Uterus (tissue), 4 donors: ENCODE measurements around the gene IER3. TPM values are rescaled to one million over a fixed set of nuclear protein-coding genes. Genes with fewer than 3 reads are reported as not detected.

Source experiments
- DNase-seq, 2 donors: peaks; one replicate each; pipeline ENCODE4 v3.0.0-alpha.2; 2019 to 2020
- H3K27ac ChIP-seq, 2 donors: fragments of 200-600 bp; sonication (generic); 1 replicate in 1 of 2; 2 replicates in 1 of 2; pipeline ENCODE4 v1.5.1; 2016 to 2018
- H3K27me3 ChIP-seq, 2 donors: fragments of 200-600 bp; sonication (generic); one replicate each; pipeline ENCODE4 v1.5.1; 2018 to 2019; ENCODE audit warnings: control low read depth in 1 of 2
- H3K36me3 ChIP-seq, 2 donors: fragments of 200-600 bp; sonication (generic); one replicate each; pipeline ENCODE4 v1.5.1; 2019; ENCODE audit warnings: control low read depth in 1 of 2
- H3K4me1 ChIP-seq, 2 donors: fragments of 200-600 bp; sonication (generic); one replicate each; pipeline ENCODE4 v1.5.1; 2018 to 2019; ENCODE audit warnings: control low read depth in 1 of 2
- H3K4me3 ChIP-seq, 2 donors: fragments of 200-600 bp; sonication (generic); 1 replicate in 1 of 2; 2 replicates in 1 of 2; pipeline ENCODE4 v1.5.1; 2018 to 2019; ENCODE audit warnings: mild to moderate bottlenecking in 1 of 2
- H3K9me3 ChIP-seq, 2 donors: fragments of 200-600 bp; sonication (generic); one replicate each; pipeline ENCODE4 v1.5.1; 2019; ENCODE audit warnings: control low read depth in 1 of 2
- POLR2A ChIP-seq, 2 donors: fragments of 450-650 bp; IDR thresholded peaks; one replicate each; pipeline ENCODE4 v1.6.1; 2016; ENCODE audit warnings: antibody characterized with exemption in 2 of 2, mild to moderate bottlenecking in 1 of 2, moderate library complexity in 1 of 2
- intact Hi-C: fragments of 100-400 bp; cut with DNase I; formaldehyde crosslinking; loops from one replicate; pipeline ENCODE4 v1.15.1; 2023; ENCODE audit warnings: low total_unique reads
- total RNA-seq, 4 donors: library from RNA; depleted of rRNA in 3 of 4; stranded (reverse); fragments of >200 nt in 3 of 4; gene quantifications; one replicate each; pipeline versions ENCODE4 v1.1.0 to v1.2.4, GENCODE V29; 2014 to 2023
- TF ChIP-seq, protein P1 (sequence below), 4 experiments: fragments of 200-600 bp in 2 of 4; fragments of 450-650 bp in 2 of 4; sonication (generic) in 2 of 4; IDR thresholded peaks; one replicate each; pipeline ENCODE4 v1.5.1; 2016 to 2019; ENCODE audit warnings: antibody characterized with exemption in 4 of 4, mild to moderate bottlenecking in 2 of 4, moderate library complexity in 1 of 4
- donor health status: DM: yes; HTN: yes; CAD: no.

Gene IER3
- total RNA-seq, 4 donors from 2014 or later: 0.88 to 23.8 (median 10.4) TPM

DNA sequence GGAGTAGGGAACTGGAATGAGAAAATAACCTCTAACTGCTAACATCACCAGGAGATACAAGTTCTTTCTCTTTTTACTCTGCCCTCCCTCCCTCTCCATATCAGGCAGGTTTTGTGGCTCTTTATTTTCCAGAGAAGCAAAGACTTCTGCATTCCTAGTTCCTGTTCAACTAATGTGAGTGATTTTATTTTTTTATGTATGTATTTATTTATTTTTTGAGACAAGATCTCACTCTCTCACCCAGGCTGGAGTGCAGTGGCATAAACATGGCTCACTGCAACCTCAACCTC lies 6.0 kb upstream of the IER3 start:
- TF ChIP-seq, protein P1, sequence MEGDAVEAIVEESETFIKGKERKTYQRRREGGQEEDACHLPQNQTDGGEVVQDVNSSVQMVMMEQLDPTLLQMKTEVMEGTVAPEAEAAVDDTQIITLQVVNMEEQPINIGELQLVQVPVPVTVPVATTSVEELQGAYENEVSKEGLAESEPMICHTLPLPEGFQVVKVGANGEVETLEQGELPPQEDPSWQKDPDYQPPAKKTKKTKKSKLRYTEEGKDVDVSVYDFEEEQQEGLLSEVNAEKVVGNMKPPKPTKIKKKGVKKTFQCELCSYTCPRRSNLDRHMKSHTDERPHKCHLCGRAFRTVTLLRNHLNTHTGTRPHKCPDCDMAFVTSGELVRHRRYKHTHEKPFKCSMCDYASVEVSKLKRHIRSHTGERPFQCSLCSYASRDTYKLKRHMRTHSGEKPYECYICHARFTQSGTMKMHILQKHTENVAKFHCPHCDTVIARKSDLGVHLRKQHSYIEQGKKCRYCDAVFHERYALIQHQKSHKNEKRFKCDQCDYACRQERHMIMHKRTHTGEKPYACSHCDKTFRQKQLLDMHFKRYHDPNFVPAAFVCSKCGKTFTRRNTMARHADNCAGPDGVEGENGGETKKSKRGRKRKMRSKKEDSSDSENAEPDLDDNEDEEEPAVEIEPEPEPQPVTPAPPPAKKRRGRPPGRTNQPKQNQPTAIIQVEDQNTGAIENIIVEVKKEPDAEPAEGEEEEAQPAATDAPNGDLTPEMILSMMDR (IDR thresholded peaks at IDR 0.05): no peak
- no peak for TF ChIP-seq POLR2A (IDR thresholded peaks at IDR 0.05)
- Histone ChIP-seq H3K4me1 (peaks cover 0 to 6% of the 10 kb centered on the region in 2 donors), H3K4me3 (no peak overlapping the region), H3K27me3 (no peaks in the 10 kb centered on the region), H3K27ac (peak overlapping the region; percentile 79 to 80), H3K36me3 (no peaks in the 10 kb centered on the region), H3K9me3 (no peaks in the 10 kb centered on the region)
- no peak for DNase-seq
- intact Hi-C loops: no loop called here

GRCh38 chr6:30749554-30750378 lies 5.4 kb upstream of the IER3 start:
- intact Hi-C loops: no loop called here
- no peaks in the 10 kb centered on the region for H3K27me3 ChIP-seq
- DNase-seq: no peak
- no peak overlapping the region for H3K4me3 ChIP-seq
- H3K27ac ChIP-seq: peak overlapping the region; percentile 60 to 80
- peaks cover 0 to 6% of the 10 kb centered on the region in 2 donors for H3K4me1 ChIP-seq
- no peaks in the 10 kb centered on the region for H3K9me3 ChIP-seq
- H3K36me3 ChIP-seq: no peaks in the 10 kb centered on the region
- TF ChIP-seq POLR2A (IDR thresholded peaks at IDR 0.05): no peak
- TF ChIP-seq, protein P1 (IDR thresholded peaks at IDR 0.05): no peak

DNA sequence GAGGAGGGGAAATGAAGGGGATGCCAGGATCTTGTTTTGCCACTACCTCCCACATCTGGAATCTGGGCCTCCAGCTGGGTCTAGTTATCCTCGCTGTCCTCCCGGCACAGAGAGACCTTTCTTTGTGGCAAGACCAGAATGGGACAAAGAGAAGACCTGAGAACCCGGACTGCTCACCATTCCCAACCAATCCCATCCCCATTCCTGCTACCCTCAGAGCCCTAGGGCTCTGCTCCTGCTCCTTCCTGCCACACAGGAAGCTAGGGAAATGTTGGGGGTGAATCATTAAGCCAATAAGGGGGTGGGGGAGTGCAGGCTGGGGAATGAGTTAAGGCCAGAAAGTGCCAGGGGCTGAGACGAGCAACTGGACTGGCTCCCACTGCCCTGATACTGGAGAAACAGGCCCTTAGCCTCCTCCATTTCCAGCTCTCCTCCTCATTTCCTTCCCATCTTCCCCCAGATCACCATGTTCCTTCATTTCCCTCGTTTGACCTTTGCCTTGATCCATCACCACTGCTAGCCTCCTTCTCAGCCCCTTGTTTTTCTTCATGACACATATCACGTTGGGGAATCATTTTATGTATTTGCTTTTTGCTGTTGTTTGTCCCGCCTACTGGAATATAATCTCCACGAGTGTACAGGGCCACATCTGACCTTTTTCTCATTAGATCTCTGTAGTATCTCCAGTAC lies 4.6 kb upstream of the IER3 start:
- peak overlapping the region; percentile 60 to 80 for H3K27ac ChIP-seq

GRCh38 chr6:30747902-30748769 lies 3.8 kb upstream of the IER3 start:
- Histone ChIP-seq H3K36me3 (no peaks in the 10 kb centered on the region), H3K4me1 (peaks cover 0 to 6% of the 10 kb centered on the region in 2 donors), H3K9me3 (no peaks in the 10 kb centered on the region), H3K27ac (peak overlapping the region; percentile 60 to 80), H3K4me3 (no peak overlapping the region), H3K27me3 (no peaks in the 10 kb centered on the region)
- intact Hi-C loops: no loop called here
- DNase-seq: no peak
- TF ChIP-seq POLR2A (IDR thresholded peaks at IDR 0.05): no peak
- TF ChIP-seq, protein P1 (IDR thresholded peaks at IDR 0.05): no peak

More for the DNA sequence above, 4.6 kb upstream of the IER3 start:
- DNase-seq: no peak
- no peaks in the 10 kb centered on the region for H3K9me3 ChIP-seq
- intact Hi-C loops: no loop called here
- no peak overlapping the region for H3K4me3 ChIP-seq
- H3K4me1 ChIP-seq: peaks cover 0 to 6% of the 10 kb centered on the region in 2 donors
- TF ChIP-seq, protein P1 (IDR thresholded peaks at IDR 0.05): no peak
- no peaks in the 10 kb centered on the region for H3K36me3 ChIP-seq
- H3K27me3 ChIP-seq: no peaks in the 10 kb centered on the region
